Activated naive CD4-positive, alpha-beta T cell treated with anti-CD3 and anti-CD28 coated beads, Interleukin-2, amount 50 U/mL, for 16 hours (primary cell): ENCODE data around the gene TULP4.
"Not testable (repeated sequence)": the region's sequence is repeated elsewhere in the genome, so short reads cannot be mapped to it uniquely, and the experiment has no call there.

Experiments
- DNase-seq: peaks from one replicate; pipeline ENCODE4 v3.0.0-alpha.2; 2020

TULP4 gene

GRCh38 chr6:158398252-158399024 is 86.2 kb downstream of the TULP4 start:
- DNase-seq, result no peak

DNA sequence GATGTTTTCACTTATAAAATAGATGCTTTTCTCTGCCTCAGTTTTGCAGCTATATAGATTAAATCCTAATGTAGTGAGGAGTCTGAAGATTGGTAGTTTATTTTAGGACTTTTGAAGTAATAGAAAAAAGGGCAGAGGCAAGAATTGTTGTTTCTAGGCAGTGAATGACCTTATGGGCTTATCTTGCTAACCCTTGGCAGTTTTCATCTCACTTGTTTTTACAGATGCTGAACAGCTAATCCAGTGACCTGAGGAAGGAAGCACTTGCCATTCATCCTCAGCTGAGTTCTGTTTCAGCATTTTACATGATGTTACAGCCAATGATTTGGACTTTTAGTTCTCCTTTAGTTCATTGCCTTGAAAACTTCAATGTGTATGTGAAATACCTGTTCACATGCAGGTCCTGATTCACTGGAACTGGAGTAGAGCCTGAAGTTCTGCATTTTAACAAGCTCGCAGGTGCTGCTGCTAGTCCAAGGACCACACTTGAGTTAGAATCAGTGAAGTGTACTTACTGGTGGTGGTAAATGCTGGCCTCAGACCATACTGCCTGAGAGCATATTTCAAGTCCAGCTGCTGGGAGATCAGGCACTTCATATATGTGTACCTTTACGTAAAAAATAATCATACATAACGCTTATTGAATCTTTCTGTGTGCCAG is 86.9 kb downstream of the TULP4 start:
- no peak for DNase-seq

DNA sequence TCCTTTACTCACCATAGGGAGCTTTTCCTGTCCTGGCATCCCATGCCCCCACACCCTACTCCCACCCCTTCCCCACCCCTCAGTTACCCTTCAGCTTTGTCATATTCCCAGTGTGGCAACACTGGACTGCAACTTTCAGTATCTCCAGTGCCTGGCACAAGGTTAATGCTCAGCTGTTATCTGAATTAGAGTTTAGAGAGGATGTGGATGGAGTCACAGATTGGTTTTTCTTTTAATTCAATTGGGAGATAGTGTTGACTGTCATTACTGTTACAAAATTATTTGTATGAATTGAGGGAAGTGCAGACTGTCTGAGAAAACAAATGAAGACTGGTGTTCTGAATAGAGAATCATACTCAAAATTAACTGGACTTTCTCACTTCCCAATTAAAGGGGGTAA is 89.9 kb downstream of the TULP4 start:
- DNase-seq, result no peak

DNA sequence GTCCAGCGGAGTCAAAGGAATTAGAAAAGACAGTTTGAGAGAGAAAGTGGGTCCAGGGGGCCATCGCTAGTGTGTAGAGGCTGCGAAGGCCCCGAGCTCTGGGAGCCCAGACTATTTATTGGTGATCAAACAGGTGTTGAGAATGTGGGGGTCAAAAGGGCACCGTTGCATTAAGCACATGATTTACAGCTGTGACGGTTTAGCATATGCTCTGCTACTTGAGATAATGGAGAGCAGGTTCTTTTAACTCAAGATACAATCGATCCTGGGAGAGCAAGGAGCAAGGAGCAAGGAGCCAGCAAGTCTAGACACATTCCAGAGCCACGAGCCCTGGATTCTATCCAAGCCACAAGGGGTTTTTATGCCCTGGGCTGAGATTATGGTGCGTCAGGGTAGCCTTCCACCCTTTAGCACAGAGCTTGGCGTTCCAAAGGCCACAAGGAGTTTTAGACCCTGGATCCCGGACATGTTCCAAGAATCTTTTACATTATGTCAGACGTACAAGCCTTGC is 93.1 kb downstream of the TULP4 start:
- not testable (repeated sequence) for DNase-seq

GRCh38 chr6:158405933-158406332 is 93.7 kb downstream of the TULP4 start:
- no peak for DNase-seq

GRCh38 chr6:158406736-158407135 is 94.5 kb downstream of the TULP4 start:
- no peak for DNase-seq

DNA sequence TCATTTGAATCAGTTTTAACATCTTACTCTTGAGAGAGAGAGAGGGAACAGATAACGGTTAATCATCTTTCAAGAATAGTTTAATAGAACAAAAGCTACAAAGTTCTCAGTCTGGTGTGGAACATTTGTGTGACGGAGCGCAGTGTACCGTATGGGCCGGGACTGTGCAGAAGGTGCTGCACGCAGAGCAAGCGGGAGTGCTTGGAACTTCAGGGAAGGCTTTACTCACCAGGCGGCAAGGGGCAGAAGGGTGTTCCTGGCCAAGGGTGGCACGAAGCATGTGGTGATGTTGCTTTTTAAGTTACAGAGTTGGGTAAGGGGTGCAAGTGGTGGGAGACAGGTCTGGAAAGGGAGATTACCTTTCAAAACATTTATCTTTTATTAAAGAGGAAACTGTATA is 95.7 kb downstream of the TULP4 start:
- DNase-seq, result no peak

DNA sequence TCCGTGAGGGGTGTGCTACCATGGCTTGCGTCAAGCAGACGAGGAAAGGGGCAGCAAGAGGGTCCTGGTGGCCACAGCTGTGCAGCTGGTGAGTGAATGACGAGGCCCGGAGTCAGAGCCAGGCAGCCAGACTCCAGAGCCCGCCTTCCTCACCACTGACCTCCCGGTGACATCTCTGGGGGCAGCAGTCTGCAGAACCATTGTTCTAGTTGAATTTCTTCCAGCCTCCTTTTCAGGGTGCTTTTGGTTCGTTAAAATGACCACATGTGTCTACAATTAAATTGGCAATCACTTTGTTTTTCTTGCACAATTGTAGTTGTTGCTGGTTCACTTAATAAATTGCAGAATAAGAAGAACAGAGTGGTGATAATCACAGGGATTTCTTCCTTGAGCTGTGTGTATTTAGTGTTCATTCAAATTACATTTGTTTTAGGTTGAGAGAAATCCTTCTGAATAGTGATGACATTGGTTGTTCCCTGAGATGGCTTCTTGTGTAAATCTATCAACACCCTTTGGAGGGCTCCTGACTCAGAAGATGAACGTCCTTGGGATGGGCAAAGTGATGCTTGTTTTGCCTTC is 96.4 kb downstream of the TULP4 start:
- DNase-seq, result no peak

GRCh38 chr6:158409451-158409850 is 97.2 kb downstream of the TULP4 start:
- no peak for DNase-seq

GRCh38 chr6:158410784-158411183 is 98.5 kb downstream of the TULP4 start:
- DNase-seq, result no peak

GRCh38 chr6:158411998-158412397 is 99.7 kb downstream of the TULP4 start:
- no peak for DNase-seq

DNA sequence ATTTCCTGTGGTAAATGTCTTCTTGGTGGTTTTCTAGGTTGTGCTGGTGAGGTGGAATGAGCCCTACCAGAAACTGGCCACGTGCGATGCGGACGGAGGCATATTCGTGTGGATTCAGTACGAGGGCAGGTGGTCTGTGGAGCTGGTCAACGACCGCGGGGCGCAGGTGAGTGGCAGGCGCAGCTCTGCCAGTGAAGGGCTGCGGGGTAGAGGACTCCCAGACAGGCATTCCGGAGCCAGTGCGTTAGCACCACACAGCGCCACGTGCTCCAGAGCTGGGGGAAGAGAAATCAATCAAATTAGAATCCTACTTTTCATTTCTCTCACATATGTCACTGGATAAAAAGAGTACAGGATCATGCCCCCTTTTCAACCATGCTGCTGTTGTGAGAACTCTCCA is 100.8 kb downstream of the TULP4 start:
- DNase-seq, result no peak

DNA sequence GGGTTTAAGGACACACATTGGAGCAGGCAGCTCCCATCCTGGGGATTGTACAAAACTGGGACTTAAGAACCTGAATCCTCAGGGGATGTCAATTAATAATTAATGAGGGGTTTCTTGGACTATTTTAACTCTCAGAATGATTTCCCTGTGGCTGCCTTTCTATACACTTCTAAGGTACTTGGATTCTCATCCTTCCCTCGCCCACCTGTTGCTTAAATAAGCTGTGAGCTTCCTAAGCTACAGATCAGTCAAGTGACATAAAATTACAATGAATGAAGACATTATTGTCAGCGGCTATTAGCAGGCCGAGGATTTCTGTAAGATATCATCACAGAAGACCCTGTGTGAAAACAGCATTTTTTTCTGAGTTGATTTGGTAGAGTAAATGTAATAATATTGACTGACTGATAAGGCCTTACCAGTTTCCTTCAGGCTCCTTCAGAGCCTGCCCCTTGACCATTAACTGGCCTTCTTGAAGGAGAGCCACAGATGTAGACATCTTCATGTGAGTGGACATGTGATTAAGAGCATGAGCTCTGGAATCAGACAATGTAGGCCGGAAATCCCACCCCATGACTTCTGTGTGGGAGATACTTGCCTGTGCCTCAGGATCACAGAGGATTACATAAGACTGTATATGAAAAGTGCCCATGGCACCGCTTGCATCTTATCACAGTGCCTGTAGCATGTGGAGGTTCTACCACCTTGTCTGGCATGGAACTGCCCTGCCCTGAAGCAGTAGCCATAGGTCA is 101.7 kb downstream of the TULP4 start:
- no peak for DNase-seq

GRCh38 chr6:158414851-158415262 is 102.6 kb downstream of the TULP4 start:
- no peak for DNase-seq

GRCh38 chr6:158415666-158416065 is 103.4 kb downstream of the TULP4 start:
- no peak for DNase-seq

GRCh38 chr6:158416883-158417759 is 104.9 kb downstream of the TULP4 start:
- no peak for DNase-seq

GRCh38 chr6:158417760-158418098 is 105.5 kb downstream of the TULP4 start:
- DNase-seq, result no peak

DNA sequence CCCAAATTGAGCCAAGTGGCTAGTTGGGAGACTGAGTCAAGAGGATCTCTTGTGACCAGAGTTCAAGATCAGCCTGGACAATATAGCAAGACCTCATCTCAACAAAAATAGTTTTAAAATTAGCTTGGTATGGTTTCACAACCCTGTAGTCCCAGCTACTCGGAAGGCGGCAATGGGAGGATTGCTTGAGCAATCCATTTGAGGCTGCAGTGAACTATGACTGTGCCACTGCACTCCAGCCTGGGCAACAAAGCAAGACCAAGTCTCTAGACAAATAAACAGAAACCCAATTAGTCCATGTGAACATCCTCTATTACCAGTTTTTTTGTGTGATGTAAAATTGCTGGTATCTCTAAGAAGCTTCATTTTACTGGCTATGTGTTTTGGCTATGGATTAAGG is 106.2 kb downstream of the TULP4 start:
- DNase-seq, result no peak

GRCh38 chr6:158419339-158419909 is 107.2 kb downstream of the TULP4 start:
- DNase-seq, result no peak

DNA sequence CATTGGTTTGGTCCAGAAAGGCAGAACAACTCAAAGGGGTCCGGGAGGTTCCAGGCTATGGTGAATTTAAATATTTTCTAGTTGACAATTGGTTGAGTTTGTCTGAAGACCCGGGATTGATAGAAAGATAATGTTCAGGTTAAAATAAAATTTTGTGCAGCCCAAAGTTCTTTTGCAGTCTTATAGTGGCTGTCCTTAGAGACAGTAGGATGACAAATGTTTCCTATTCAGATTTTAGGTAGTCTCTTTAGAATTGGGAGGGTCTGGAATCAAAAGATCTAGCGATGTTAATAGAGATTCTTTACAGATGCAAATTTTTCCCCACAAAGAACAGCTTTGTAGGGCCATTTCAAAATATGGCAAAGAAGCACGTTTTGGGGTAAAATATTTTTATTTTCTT is 109.1 kb downstream of the TULP4 start:
- no peak for DNase-seq

GRCh38 chr6:158422629-158423238 is 110.5 kb downstream of the TULP4 start:
- DNase-seq, result no peak

GRCh38 chr6:158431036-158431435 is 118.8 kb downstream of the TULP4 start:
- no peak for DNase-seq
